Fibroblast of upper back skin (primary cell): ENCODE measurements around the gene CYP21A2.
"Not testable (repeated sequence)": the region's sequence is repeated elsewhere in the genome, so short reads cannot be mapped to it uniquely, and the experiment has no call there.

Experiments
- DNase-seq: peaks from one replicate; pipeline ENCODE4 v3.0.0-alpha.2; 2013

The CYP21A2 gene

DNA sequence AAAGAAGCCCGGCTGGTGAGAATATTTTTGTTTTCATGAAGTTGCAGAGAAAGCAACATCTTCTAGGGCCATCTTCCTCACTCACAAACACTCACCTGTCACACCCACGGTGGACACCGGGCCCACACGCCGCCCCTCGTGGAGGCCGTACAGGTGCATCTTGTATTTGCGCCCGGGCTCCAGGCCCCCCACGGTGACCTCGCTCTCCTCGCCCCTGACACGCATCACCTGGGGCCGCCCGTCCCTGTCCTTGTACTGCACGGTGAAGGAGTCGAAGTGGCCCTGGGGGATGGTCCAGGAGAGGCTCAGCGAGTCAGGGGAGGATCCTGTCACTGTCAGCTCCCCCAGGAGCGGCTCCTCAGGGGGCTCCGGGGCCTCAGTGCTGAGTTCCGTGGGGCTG, 17.5 kb downstream of the CYP21A2 start:
- not testable (repeated sequence) for DNase-seq

DNA sequence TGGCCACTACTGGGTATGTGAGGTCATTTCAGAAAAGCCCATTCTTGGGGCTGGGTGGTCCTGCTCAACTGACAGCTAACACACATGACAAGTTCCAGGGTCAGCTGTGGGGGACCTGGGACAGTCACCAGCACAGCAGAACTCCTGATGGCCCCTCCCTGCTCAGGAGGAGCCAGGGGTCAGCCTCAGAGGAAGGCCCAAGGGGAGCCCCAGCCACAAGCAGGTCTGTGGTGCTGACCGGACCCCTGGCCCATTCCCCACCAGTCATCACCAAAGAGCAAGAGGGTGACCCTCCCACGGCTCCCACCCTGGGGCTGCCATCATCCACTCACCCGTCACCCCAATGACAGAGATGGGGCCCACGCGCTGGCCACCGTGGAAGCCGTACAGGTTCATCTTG, 18.0 kb downstream of the CYP21A2 start:
- no peak for DNase-seq

DNA sequence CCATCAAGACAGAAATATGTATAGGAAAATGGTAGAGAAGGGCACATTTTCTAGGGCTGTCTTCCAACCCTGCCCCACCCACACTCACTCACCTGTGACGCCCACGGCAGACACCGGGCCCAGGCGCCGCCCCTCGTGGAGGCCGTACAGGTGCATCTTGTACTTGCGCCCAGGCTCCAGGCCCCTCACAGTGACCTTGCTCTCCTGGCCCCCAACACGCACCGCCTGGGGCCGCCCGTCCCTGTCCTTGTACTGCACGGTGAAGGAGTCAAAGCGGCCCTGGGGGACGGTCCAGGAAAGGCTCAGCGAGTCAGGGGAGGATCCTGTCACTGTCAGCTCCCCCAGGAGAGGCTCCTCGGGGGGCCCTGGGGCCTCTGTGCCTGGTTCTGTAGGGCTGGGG, 19.8 kb downstream of the CYP21A2 start:
- DNase-seq = no peak

DNA sequence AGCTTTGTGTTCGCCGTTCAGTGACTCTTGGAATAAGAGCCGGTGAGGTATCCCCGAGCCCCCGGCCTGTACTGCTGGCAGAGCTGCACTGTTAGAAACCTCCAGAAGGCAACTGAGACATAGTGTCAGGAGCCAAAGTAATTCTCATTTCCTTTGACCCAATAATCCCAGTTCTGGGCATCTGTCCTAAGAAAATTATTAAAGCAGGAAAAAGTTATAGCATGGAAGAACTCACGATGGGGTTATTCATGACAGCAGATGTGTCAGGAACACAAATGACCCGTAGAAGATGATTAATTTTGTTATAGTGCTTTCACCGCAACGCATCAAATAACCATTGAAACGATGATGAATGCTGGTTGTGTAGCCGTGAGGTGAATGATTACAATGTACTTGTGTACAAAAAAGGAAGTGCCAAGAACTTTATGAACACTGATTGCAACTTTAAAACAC, 20.3 kb downstream of the CYP21A2 start:
- peak; percentile 28 for DNase-seq

DNA sequence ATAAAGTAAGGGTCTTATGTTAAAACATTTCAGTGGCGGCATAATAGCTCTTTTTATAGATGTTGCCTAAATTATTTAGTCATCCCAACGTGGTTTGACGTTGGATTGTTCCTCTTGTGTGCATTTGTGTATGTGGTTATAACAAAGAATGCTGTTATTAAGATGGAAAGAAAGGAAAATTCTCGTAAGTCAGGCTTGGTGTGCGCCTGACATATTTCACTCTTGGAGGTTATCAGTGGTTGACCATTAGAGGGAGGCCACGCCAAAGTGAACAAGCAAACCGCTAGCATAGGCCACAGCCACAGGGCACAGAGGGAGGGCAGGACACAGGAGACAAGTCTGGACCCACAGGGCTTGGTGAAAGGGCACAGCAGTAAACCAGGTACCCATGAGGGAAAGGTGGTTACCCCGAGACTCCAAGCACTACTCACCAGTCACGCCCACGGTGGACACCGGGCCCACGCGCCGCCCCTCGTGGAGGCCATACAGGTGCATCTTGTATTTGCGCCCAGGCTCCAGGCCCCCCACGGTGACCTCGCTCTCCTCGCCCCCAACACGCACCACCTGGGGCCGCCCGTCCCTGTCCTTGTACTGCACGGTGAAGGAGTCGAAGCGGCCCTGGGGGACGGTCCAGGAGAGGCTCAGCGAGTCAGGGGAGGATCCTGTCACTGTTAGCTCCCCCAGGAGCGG, 22.9 kb downstream of the CYP21A2 start:
- DNase-seq = no peak

- DNase-seq = no peak
These were observed 26.5 kb downstream of the CYP21A2 start for GRCh38 chr6:32064706-32065105.

DNA sequence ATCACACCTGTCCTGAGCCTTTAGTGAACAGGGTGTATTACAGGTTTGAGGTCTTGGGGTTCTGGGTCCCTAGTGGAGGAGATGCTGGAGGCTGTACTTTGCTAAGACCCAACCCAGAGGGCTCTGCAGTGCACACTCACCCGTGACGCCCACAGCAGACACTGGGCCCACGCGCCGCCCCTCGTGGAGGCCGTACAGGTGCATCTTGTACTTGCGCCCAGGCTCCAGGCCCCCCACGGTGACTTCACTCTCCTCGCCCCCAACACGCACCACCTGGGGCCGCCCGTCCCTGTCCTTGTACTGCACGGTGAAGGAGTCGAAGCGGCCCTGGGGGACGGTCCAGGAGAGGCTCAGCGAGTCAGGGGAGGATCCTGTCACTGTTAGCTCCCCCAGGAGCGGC, 29.3 kb downstream of the CYP21A2 start:
- DNase-seq = not testable (repeated sequence)

- not testable (repeated sequence) for DNase-seq
These were observed 30.1 kb downstream of the CYP21A2 start for GRCh38 chr6:32068315-32068714.

DNA sequence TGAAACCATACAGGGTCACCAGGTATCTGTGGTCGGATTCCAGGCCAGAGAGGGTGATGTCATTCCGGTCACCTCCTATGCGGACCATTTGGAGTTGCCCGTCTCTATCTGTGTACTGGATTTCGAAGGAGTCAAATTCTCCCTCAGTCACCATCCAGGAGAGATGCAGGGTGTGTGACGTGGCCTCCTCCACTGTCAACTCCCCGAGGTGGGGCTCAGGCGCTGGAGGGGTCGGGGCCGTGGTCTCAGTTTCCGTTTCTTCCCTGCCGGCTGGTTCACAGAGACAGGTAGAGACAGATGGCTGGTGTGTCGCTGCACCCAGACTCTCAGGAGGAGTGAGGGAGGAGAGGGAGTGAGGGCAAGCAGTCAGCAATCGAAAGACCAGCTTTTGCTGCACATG, 30.7 kb downstream of the CYP21A2 start:
- no peak for DNase-seq

GRCh38 chr6:32069460-32069859, 31.2 kb downstream of the CYP21A2 start:
- DNase-seq = no peak

DNA sequence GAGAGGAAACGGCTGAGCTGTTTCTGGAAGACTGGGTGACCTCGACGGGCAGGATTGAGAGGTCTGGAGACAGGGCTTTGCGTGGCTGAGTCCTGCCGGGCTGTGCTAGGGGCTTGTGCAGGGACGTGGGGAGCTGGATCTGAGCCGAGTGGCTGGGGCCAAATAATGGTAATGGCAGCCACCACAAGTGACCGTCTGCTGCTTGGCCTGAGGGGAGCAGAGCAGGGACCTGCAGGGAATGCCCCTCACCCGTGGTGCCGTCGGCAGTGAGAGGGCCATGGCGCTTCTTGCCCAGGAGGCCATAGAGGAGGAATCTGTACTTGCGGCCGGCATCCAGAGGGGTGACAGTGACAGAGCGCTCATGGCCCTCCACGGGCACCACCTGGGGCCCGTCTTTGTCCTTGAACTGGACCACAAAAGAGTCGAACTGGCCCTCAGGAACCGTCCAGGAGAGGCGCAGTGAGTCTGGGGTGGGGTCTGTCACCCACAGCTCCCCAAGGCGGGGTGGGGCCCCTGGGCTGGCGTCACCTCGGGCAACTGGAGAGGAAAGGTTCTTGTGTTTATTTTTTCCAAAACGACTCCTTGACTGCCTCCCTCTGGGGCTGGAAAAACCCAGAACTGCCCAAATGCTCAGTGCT, 31.8 kb downstream of the CYP21A2 start:
- DNase-seq = no peak

- no peak for DNase-seq
These were observed 32.8 kb downstream of the CYP21A2 start for GRCh38 chr6:32070814-32071543.

DNA sequence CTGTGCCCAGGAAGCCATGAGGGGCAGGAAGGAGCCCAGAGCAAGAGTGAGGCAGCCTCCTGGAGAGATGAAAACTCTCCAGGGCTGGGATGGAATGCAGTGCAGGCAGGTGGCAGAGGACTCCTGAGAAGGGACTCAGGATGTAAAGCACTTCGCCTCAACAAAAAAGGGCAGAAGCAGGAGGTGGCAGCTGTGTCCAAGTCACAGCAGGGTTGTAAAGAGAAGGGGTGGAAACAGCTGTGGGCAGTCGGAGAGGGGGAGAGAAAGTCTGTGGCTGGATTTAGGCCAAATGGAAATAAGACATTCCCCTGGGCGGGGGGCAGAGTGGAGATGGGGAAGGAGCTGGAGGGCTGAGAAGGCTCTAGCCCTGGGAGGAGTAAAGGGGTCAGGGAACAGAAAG, 34.9 kb downstream of the CYP21A2 start:
- no peak for DNase-seq

- no peak for DNase-seq
These were observed 35.4 kb downstream of the CYP21A2 start for GRCh38 chr6:32073613-32074012.

DNA sequence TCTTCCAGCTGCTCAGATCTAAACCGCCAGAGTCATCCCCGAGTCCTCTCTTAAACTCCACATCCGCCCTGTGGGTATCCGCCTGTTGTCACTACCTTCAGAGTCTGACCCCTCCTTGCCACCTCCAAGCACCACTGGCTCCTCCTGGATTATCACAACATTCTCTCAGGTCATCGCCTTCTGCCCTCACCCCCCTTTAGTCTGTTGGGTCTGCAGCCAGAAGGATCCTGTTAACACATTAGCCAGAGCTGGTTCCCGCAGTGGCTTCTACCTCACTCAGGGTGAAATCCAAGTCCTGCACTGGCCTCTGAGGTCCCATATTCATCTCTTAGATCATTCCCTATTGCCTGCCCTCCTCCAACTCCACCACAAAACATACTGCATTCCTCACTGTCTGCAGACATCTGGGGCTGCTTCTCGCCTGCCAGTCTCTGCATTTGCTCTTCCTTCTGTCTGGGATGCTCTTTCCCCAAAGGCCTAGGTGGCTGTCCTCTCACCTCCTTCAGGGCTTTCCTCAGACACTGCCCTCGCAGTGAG, 36.8 kb downstream of the CYP21A2 start:
- peak; percentile 79 for DNase-seq

GRCh38 chr6:32075781-32076180, 37.6 kb downstream of the CYP21A2 start:
- no peak for DNase-seq

DNA sequence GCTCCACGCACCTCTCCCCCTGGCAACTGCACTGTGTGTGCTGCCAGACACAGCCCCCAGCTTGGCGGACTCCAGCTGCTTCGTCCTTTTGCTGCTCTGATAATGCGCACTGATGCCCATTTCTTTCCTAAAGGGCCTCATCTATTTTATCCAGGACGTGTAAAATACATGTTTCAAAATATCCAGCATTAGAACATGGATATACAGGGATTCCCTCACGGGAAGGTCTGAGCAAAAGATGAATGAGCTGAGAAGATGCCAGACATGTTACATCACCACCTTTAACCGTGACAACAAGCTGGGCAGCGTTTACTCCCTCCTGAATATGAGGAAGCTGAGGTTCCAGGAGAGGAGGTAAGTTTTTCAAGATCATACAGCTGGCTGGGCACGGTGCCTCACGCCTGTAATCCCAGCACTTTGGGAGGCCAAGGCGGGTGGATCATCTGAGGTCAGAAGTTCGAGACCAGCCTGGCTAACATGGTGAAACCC, 38.1 kb downstream of the CYP21A2 start:
- DNase-seq = peak; percentile 94

DNA sequence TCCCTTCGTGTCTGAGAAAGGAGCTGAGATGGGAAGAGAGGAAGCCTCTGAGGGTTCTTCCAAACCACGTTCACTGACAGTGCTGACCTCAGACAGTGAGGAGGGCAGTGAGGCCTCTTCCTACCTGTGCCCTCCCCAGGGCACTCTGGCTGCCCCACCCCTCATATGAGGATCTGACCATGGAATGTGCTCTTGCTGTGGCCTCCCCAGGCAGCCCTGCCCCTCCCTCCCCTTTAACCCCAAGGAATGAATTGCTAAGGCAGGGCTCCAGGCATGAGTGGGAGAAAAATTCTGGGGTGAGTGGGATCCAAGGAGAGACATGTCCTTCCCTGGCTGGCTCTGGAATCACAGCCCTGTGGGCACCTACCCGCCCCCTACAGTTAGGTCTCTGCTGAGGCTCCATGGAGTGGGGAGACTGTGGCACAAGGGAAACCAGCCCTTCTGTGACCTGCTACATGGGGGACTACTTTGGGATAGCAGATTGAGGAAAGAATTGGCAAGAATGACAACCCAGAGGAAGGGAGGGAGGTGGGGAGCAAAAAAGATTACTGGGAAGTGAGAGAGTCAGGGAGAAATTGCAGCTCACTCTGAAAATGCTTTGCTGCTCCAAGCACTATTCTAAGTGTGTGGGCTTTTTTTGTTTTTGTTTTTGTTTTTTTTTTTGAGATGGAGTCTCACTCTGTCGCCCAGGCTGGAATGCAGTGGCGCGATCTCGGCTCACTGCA, 41.5 kb downstream of the CYP21A2 start:
- DNase-seq = no peak

DNA sequence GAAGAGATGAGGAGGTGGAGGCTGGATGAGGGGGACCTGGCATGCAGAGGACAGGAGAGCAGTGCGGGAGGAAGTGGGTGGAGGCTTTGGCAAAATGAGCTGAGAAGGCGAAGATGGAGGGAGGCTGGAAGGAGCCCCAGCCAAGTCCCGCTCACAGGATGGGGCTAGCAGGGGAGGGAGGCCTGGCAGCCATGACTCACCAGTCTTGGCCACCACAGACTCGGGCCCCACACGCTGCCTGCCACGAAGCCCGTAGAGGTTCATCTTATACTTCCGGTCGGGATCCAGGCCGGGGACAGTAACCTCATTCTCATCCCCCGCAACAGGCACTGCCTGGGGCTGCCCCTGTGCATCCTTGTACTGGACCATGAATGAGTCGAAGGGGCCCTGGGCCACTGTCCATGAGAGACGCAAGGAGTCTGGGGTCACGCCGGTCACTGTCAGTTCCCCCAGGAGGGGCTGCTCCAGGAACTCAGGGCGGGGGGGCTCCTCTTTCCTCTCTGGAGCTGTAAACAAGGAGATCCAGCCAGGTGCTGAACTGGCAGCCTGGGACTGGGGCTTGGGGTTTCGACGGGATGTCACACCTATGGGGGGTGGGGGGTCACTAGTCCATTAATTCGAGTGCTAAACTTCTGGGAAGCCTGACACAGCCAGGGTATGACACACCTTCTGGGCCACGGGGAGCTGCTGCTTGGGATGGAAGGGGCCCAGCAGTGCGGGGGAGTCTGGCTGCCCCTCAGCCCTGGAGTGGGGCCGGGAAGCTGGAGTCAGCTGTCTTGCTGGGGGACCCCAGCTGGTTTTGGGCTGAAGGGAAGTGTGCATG, 43.2 kb downstream of the CYP21A2 start:
- peak; percentile 91 for DNase-seq

GRCh38 chr6:32082478-32082877, 44.3 kb downstream of the CYP21A2 start:
- no peak for DNase-seq

- peak; percentile 82 for DNase-seq
These were observed 44.7 kb downstream of the CYP21A2 start for GRCh38 chr6:32082935-32083334.
